Naive thymus-derived CD4-positive, alpha-beta T cell (primary cell): Measurements from ENCODE around the gene MAL. TPM values are rescaled to one million over a fixed set of nuclear protein-coding genes. Genes with fewer than 3 reads are reported as not detected.

Experiments
- ATAC-seq: fragments of 150-1000 bp; cut with Tn5 transposase; 2 replicates; pipeline ENCODE4 v1.10.0; 2021; ENCODE audit warnings: mild to moderate bottlenecking, moderate library complexity
- CTCF ChIA-PET: fragments of 350-600 bp; sonication (Branson Sonifier 250); formaldehyde crosslinking; loops from one replicate; lab custom pipeline; 2021; ENCODE audit warnings: antibody characterized with exemption; lab: Charles Lee
- POLR2A ChIA-PET: fragments of 350-600 bp; sonication (Branson Sonifier 250); formaldehyde crosslinking; loops from one replicate; lab custom pipeline; 2021; ENCODE audit warnings: antibody characterized with exemption, inconsistent platforms; lab: Charles Lee
- DNase-seq, 9 donors: peaks; one replicate each; pipeline versions ENCODE4 v3.0.0 to v3.0.0-alpha.2; 2020 to 2022; ENCODE audit warnings: mixed read lengths in 1 of 9
- H3K27ac ChIP-seq: one replicate; pipeline ENCODE4 v1.7.0; 2013; ENCODE audit warnings: mild to moderate bottlenecking, low read depth, low read length, moderate library complexity
- H3K27me3 ChIP-seq, 2 donors: one replicate each; pipeline ENCODE4 v1.7.0; 2013; ENCODE audit warnings: low read length in 2 of 2, mild to moderate bottlenecking in 2 of 2, moderate library complexity in 2 of 2; ENCODE audit not compliant: control insufficient read depth in 2 of 2, insufficient read depth in 2 of 2
- H3K36me3 ChIP-seq, 3 experiments: 1 replicate in 2 of 3; 2 replicates in 1 of 3; pipeline ENCODE4 v1.7.0; 2013; ENCODE audit warnings: low read length in 3 of 3, mild to moderate bottlenecking in 3 of 3, moderate library complexity in 1 of 3; ENCODE audit not compliant: insufficient read depth in 3 of 3, control insufficient read depth in 2 of 3
- H3K4me1 ChIP-seq, 2 donors: one replicate each; pipeline ENCODE4 v1.7.0; 2013; ENCODE audit warnings: low read length in 2 of 2, mild to moderate bottlenecking in 2 of 2, moderate library complexity in 1 of 2; ENCODE audit not compliant: control insufficient read depth in 2 of 2, insufficient read depth in 2 of 2
- H3K4me3 ChIP-seq: 2 replicates; pipeline ENCODE4 v1.7.0; 2013; ENCODE audit warnings: mild to moderate bottlenecking, low read length
- H3K9me3 ChIP-seq, 3 experiments: 1 replicate in 2 of 3; 2 replicates in 1 of 3; pipeline ENCODE4 v1.7.0; 2013; ENCODE audit warnings: low read length in 3 of 3; ENCODE audit not compliant: control insufficient read depth in 2 of 3
- H3K27ac Mint-ChIP-seq, 9 donors: one replicate each; pipeline ENCODE4 v1.8.0; 2020 to 2022; ENCODE audit warnings: mixed read lengths in 9 of 9, mild to moderate bottlenecking in 8 of 9, moderate library complexity in 5 of 9, inconsistent platforms in 2 of 9
- H3K27me3 Mint-ChIP-seq, 5 donors: one replicate each; pipeline ENCODE4 v1.8.0; 2021 to 2022; ENCODE audit warnings: mixed read lengths in 5 of 5, mild to moderate bottlenecking in 1 of 5
- H3K36me3 Mint-ChIP-seq, 5 donors: one replicate each; pipeline ENCODE4 v1.8.0; 2020 to 2022; ENCODE audit warnings: mixed read lengths in 5 of 5, mild to moderate bottlenecking in 3 of 5, inconsistent platforms in 1 of 5
- H3K4me1 Mint-ChIP-seq, 7 donors: one replicate each; pipeline ENCODE4 v1.8.0; 2020 to 2022; ENCODE audit warnings: mixed read lengths in 7 of 7, mild to moderate bottlenecking in 3 of 7, inconsistent platforms in 1 of 7
- H3K4me3 Mint-ChIP-seq, 10 donors: one replicate each; pipeline ENCODE4 v1.8.0; 2020 to 2022; ENCODE audit warnings: mild to moderate bottlenecking in 10 of 10, mixed read lengths in 10 of 10, moderate library complexity in 6 of 10, inconsistent platforms in 2 of 10
- H3K9me3 Mint-ChIP-seq, 11 donors: one replicate each; pipeline ENCODE4 v1.8.0; 2020 to 2022; ENCODE audit warnings: mixed read lengths in 11 of 11, mild to moderate bottlenecking in 4 of 11, inconsistent platforms in 1 of 11, moderate library complexity in 1 of 11
- intact Hi-C, 2 donors: fragments of 100-400 bp; cut with micrococcal nuclease; formaldehyde crosslinking; loops; one replicate each; pipeline ENCODE4 v1.15.1; 2023
- polyA plus RNA-seq, 2 donors: library from polyadenylated mRNA; unstranded; fragments of 300-500 nt; fragmentation: Illumina TruSeq; gene quantifications; one replicate each; pipeline ENCODE4 v1.2.3, GENCODE V29; 2021
- total RNA-seq, 6 experiments: library from RNA in 5 of 6; stranded (reverse) in 5 of 6; gene quantifications; 1 replicate in 5 of 6; 2 replicates in 1 of 6; pipeline ENCODE4 v1.2.3 and lab custom pipeline; 2021 to 2026

MAL gene
- total and polyA plus RNA-seq, 7 experiments from 2014 or later = 124 to 575 (median 176) TPM

DNA sequence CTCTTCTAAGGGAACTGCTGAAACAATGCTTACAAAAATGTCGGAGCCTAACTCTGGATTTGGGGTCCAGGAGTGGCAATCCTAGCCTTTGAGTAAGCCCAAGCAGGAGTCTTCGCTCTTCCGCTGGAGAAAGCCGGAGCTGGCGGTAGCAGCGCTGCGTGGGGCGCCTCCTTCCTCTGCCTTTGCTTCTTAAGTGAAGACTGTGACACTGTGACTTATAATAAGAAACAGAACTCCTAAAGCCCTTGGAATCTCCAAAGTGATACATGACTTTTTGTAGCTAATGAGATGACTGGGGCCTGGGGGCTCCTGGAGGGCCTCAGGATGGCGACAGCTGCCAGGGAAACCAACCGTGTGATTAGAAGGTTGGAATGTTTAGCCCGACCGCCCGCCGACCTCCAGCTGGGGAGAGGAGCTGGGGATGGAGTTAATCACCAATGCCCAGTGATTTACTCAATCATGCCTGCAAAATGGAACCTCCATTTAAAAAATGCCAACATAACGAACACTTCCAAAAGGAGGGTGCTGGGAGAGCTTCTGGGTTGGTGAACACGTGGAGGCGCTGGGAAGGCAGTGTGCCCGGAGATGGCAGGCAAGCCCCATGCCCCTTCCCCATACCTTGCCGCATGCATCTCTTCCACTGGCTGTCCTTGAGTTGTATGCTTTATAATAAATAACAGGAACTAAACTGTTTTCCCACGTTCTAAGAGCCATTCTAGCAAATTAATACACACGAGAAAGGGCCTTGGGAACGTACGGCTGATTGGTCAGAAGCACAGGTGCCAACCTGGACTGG, 29.0 kb upstream of the MAL start:
- no peaks in the 10 kb centered on the region for H3K27me3 ChIP-seq
- no peak overlapping the region for H3K27ac ChIP-seq
- H3K27ac Mint-ChIP-seq = no peak overlapping the region
- intact Hi-C loops = no loop called here
- no peaks in the 10 kb centered on the region for H3K9me3 ChIP-seq
- peak overlapping the region in 1 of 10 donors; percentile 16 for H3K4me3 Mint-ChIP-seq
- no peaks in the 10 kb centered on the region for H3K36me3 Mint-ChIP-seq
- DNase-seq = no peak
- H3K27me3 Mint-ChIP-seq = peaks cover 20 to 52% (median 41%) of the 10 kb centered on the region in 5 donors
- ChIA-PET CTCF (no interaction called here), POLR2A (no interaction called here)
- H3K36me3 ChIP-seq = no peaks in the 10 kb centered on the region
- no peaks in the 10 kb centered on the region for H3K4me1 ChIP-seq
- H3K4me1 Mint-ChIP-seq = peaks cover 0 to 5% (median 0%) of the 10 kb centered on the region in 7 donors
- H3K4me3 ChIP-seq = no peak overlapping the region
- no peak for ATAC-seq
- H3K9me3 Mint-ChIP-seq = peaks cover 0 to 1% (median 0%) of the 10 kb centered on the region in 11 donors

DNA sequence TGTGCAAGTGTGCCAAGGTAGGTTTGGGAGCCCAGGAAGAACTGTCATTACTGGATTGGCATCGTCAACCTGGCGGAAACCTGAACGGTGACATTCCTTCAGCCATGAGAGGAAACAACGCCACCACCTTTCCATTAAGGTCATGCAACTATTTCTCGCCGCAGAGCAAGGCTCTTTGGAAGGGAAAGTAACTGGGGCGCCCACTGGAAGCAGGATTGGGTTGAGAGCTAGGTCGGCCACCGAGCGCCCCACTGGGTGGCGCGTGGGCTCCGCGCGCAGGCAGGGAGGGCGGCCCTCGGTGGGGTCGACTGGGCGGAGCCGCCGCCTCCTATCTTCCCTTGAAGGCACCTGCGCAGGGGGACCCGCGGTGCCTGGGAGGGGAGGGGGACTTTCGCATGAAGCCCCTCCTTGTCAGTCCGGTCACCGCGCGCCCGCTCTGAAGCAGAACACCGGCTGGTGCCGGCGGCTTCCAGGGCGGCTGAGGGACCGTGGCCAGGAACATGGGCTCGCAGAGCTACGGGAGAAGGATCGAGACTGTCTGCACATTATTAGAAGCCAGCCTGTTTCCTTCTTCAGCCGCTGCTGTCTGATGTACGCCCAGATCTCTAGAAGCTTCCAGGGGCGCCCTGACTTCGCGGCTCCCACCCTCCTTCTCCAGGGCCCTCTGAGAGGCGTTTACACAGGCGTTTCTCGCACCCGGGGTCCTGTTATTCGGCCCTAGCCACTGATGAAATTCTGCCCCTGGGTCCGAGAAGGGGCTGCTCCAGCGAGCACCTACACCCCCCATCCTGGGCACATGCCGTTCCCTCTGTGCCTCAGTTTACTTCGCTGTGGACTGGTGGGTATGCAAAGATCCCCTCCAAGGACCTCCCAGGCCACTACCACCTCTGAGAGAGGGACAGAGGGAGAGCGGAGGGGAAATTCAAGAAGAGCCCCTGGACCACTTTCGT, 27.3 kb upstream of the MAL start:
- Mint-ChIP-seq H3K9me3 (no peaks in the 10 kb centered on the region), H3K36me3 (peaks cover 0 to 4% (median 0%) of the 10 kb centered on the region in 5 donors), H3K4me3 (peak overlapping the region in 2 of 10 donors; percentile 1 to 35), H3K27ac (no peak overlapping the region), H3K4me1 (peaks cover 0 to 5% (median 0%) of the 10 kb centered on the region in 7 donors), H3K27me3 (peaks cover 20 to 58% (median 45%) of the 10 kb centered on the region in 5 donors)
- Histone ChIP-seq H3K27me3 (no peaks in the 10 kb centered on the region), H3K4me1 (no peaks in the 10 kb centered on the region), H3K27ac (no peak overlapping the region), H3K36me3 (no peaks in the 10 kb centered on the region), H3K9me3 (no peaks in the 10 kb centered on the region), H3K4me3 (no peak overlapping the region)
- DNase-seq = no peak
- ChIA-PET CTCF (no interaction called here), POLR2A (no interaction called here)
- no peak for ATAC-seq
- intact Hi-C loops = no loop called here

DNA sequence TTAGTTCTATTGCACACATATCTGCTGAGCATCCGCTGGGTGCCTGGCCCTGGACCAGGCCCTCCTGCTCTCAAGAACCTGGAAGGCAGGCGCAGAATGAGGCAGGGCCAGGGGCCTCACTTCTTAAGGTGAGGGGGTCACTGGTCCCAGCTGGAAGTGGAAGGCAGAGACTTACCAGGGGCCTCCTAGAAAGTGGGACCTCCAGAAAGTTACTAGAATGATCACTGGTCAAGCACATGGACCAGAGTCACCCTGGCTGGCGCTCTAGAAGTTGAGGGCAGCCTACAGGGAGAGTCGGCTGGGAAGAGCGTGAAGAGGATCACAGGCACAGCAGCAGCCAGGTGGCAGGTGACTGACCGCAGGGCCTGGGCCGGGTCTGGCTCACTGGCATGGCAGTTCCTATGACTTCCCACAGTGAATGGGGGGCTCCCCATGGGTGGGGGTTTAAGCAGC, 26.1 kb upstream of the MAL start:
- no peaks in the 10 kb centered on the region for H3K9me3 ChIP-seq
- ChIA-PET CTCF (no interaction called here), POLR2A (no interaction called here)
- H3K4me3 ChIP-seq = no peak overlapping the region
- H3K27me3 Mint-ChIP-seq = peaks cover 26 to 58% (median 41%) of the 10 kb centered on the region in 5 donors
- no peaks in the 10 kb centered on the region for H3K4me1 ChIP-seq
- peaks cover 0 to 4% (median 0%) of the 10 kb centered on the region in 5 donors for H3K36me3 Mint-ChIP-seq
- no peak overlapping the region for H3K27ac Mint-ChIP-seq
- no peaks in the 10 kb centered on the region for H3K27me3 ChIP-seq
- H3K4me3 Mint-ChIP-seq = peak overlapping the region in 1 of 10 donors; percentile 37
- H3K9me3 Mint-ChIP-seq = no peaks in the 10 kb centered on the region
- no peak for DNase-seq
- no peak overlapping the region for H3K27ac ChIP-seq
- H3K36me3 ChIP-seq = no peaks in the 10 kb centered on the region
- intact Hi-C loops = no loop called here
- no peak for ATAC-seq
- peaks cover 0 to 5% (median 0%) of the 10 kb centered on the region in 7 donors for H3K4me1 Mint-ChIP-seq

DNA sequence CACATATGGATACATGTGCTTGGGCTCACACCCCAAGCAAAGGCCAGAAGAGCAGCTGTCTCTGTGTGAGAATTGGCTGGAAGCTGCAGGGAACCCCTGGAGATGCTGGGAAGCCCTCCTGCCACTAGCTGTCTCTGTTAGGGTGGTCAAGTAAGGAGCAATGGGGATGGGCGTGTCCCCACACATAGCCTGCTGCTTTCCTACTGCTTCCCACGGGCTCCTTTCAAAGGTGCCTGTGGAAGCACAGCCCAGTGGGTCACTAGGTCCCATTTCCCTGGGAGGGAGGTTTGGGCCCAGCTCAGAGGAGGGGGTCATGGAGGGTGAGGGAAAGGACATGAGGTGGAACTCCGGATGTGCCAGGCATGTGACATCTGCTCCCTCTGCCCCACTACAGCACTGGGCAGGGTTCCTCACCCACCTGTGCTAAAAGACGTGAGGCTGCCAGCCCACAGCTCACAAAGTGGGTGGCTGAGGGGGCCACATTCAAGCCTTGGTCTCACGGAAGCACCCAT, 24.4 kb upstream of the MAL start:
- Histone ChIP-seq H3K27ac (no peak overlapping the region), H3K9me3 (no peaks in the 10 kb centered on the region), H3K4me3 (no peak overlapping the region), H3K4me1 (no peaks in the 10 kb centered on the region), H3K36me3 (no peaks in the 10 kb centered on the region), H3K27me3 (no peaks in the 10 kb centered on the region)
- H3K27me3 Mint-ChIP-seq = peaks cover 21 to 48% (median 31%) of the 10 kb centered on the region in 5 donors
- ChIA-PET CTCF (no interaction called here), POLR2A (no interaction called here)
- ATAC-seq (no peak), DNase-seq (no peak)
- intact Hi-C loops = no loop called here
- peaks cover 0 to 4% (median 0%) of the 10 kb centered on the region in 5 donors for H3K36me3 Mint-ChIP-seq
- no peak overlapping the region for H3K4me3 Mint-ChIP-seq
- no peaks in the 10 kb centered on the region for H3K9me3 Mint-ChIP-seq
- no peak overlapping the region for H3K27ac Mint-ChIP-seq
- H3K4me1 Mint-ChIP-seq = peaks cover 0 to 5% (median 0%) of the 10 kb centered on the region in 7 donors

DNA sequence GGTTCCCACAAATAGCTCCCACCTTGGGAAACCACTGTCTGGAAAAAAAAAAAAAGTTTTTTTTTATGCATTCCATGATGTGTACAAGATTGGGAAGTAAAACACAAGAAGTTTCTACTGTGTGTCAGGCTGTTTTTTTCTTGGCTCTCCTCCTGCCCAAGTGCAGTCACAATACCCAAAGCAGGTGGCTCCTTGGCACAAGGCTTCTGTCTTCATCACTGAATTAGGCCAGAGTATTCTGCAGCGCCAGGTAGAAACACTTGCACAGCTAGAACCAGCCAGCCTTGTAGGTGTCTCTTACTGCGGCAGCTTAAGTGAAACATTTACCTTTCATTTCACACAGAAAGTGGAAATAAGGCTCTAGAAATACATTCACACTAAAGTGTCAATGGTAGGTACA, 23.8 kb upstream of the MAL start:
- Mint-ChIP-seq H3K27ac (no peak overlapping the region), H3K36me3 (peaks cover 0 to 4% (median 0%) of the 10 kb centered on the region in 5 donors), H3K4me1 (peaks cover 0 to 5% (median 0%) of the 10 kb centered on the region in 7 donors), H3K27me3 (peaks cover 21 to 42% (median 28%) of the 10 kb centered on the region in 5 donors), H3K9me3 (no peaks in the 10 kb centered on the region), H3K4me3 (no peak overlapping the region)
- Histone ChIP-seq H3K27ac (no peak overlapping the region), H3K9me3 (no peaks in the 10 kb centered on the region), H3K36me3 (no peaks in the 10 kb centered on the region), H3K27me3 (no peaks in the 10 kb centered on the region), H3K4me1 (no peaks in the 10 kb centered on the region), H3K4me3 (no peak overlapping the region)
- intact Hi-C loops = no loop called here
- DNase-seq = no peak
- ChIA-PET CTCF (no interaction called here), POLR2A (no interaction called here)
- no peak for ATAC-seq

DNA sequence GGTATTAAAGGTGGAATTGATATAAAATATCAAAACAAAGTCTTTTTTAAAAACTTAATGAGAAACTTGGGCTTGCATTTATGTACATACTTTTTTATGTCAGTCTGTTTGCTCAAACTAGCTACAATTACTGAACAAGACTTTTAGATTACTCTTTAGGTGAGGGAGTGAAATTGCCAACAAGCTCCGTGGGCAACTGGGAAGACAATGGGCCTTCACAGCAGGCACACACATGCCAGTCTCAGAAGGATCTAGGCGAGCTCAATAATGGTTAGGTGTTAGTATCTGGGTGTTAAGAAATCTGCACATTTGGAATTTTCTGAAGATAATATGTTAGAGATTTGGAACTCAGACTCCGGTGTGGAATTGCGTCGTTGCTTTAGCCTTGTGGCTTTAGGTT, 23.0 kb upstream of the MAL start:
- H3K4me3 ChIP-seq = no peak overlapping the region
- H3K36me3 Mint-ChIP-seq = peaks cover 0 to 4% (median 0%) of the 10 kb centered on the region in 5 donors
- no peak for ATAC-seq
- no peak for DNase-seq
- no peak overlapping the region for H3K27ac Mint-ChIP-seq
- H3K27ac ChIP-seq = no peak overlapping the region
- H3K9me3 ChIP-seq = no peaks in the 10 kb centered on the region
- no peaks in the 10 kb centered on the region for H3K9me3 Mint-ChIP-seq
- POLR2A ChIA-PET = interaction anchor here (0.7 kb wide), 1 partner anchor 17 kb away, joined by 7 read pairs; no protein-coding TSS in a partner anchor
- CTCF ChIA-PET = no interaction called here
- no peaks in the 10 kb centered on the region for H3K36me3 ChIP-seq
- no peaks in the 10 kb centered on the region for H3K4me1 ChIP-seq
- H3K27me3 Mint-ChIP-seq = peaks cover 13 to 34% (median 20%) of the 10 kb centered on the region in 5 donors
- intact Hi-C loops = no loop called here
- H3K27me3 ChIP-seq = no peaks in the 10 kb centered on the region
- H3K4me1 Mint-ChIP-seq = peaks cover 0 to 4% (median 1%) of the 10 kb centered on the region in 7 donors
- no peak overlapping the region for H3K4me3 Mint-ChIP-seq
